ENCODE results near the gene ZNF394.

Gene ZNF394

DNA sequence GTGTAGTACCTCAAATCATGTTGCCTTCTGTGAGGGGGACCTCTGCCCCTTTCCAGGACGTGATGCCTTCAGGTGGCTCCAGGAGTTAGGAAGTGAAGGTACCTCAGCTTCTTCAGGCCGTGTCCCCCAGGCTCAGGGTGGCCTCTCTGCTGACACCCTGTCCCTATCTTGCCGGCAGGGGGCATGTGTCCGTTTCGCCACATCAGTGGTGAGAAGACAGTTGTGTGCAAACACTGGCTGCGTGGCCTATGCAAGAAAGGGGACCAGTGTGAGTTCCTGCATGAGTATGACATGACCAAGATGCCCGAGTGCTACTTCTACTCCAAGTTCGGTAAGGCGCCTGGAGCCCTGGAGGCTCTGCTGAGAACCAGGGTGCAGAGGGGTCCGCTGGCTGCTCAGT is 52.1 kb downstream of the ZNF394 start:
- no peaks in the 10 kb centered on the region for H3K9me2 ChIP-seq (ENCODE audit: low read depth, low read length)
- H3K4me3 ChIP-seq (ENCODE audit: low read depth, low read length, poor library complexity, severe bottlenecking) = no peak overlapping the region
- peaks cover 94% of the 10 kb centered on the region for H3K36me3 ChIP-seq (ENCODE audit: insufficient read depth, low read length)
- no peaks in the 10 kb centered on the region for H3K79me2 ChIP-seq (ENCODE audit: insufficient read depth, low read length)
- no peak overlapping the region for H2AFZ ChIP-seq (ENCODE audit: low read length)
- H3K4me1 ChIP-seq (ENCODE audit: insufficient read depth, low read length, severe bottlenecking) = no peaks in the 10 kb centered on the region
- no peak overlapping the region for H3K9ac ChIP-seq (ENCODE audit: low read length)
- TF ChIP-seq, protein P1, sequence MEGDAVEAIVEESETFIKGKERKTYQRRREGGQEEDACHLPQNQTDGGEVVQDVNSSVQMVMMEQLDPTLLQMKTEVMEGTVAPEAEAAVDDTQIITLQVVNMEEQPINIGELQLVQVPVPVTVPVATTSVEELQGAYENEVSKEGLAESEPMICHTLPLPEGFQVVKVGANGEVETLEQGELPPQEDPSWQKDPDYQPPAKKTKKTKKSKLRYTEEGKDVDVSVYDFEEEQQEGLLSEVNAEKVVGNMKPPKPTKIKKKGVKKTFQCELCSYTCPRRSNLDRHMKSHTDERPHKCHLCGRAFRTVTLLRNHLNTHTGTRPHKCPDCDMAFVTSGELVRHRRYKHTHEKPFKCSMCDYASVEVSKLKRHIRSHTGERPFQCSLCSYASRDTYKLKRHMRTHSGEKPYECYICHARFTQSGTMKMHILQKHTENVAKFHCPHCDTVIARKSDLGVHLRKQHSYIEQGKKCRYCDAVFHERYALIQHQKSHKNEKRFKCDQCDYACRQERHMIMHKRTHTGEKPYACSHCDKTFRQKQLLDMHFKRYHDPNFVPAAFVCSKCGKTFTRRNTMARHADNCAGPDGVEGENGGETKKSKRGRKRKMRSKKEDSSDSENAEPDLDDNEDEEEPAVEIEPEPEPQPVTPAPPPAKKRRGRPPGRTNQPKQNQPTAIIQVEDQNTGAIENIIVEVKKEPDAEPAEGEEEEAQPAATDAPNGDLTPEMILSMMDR (IDR thresholded peaks at IDR 0.05; ENCODE audit: low read length) = peak; percentile 70
- TF ChIP-seq EZH2 (IDR thresholded peaks at IDR 0.05; ENCODE audit: borderline replicate concordance, low read length) = no peak
- no peaks in the 10 kb centered on the region for H3K9me3 ChIP-seq (ENCODE audit: low read length)
- no peak overlapping the region for H3K4me2 ChIP-seq (ENCODE audit: low read length)
- H3K27me3 ChIP-seq (ENCODE audit: insufficient read depth, low read length) = no peaks in the 10 kb centered on the region
- no peak overlapping the region for H3K27ac ChIP-seq (ENCODE audit: low read depth, low read length, poor library complexity, severe bottlenecking)
- H4K20me1 ChIP-seq (ENCODE audit: insufficient read depth, low read length) = no peaks in the 10 kb centered on the region
- H3F3A ChIP-seq (ENCODE audit: insufficient read depth, low read length) = no peaks in the 10 kb centered on the region

DNA sequence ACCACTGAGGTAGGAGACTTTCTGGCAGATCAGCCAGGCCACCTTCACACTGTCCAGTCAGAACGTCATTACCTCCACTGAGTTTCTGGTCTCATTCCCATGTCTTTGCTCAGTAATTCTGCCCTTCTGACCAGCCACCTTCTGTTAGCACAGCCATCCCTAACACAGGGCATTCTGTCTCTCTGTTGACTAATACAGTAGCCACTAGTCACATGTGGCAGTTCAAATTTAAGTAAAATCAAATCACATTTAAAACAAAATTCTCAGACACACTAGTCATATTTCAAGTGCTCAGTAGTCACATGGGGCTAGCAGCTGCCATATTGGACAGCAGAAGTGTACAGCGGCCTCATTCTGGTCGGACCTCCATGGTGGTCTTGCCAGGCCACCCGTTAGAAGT is 54.0 kb downstream of the ZNF394 start:
- Histone ChIP-seq H3F3A (ENCODE audit: insufficient read depth, low read length) (no peaks in the 10 kb centered on the region), H3K27me3 (ENCODE audit: insufficient read depth, low read length) (no peaks in the 10 kb centered on the region), H3K9me2 (ENCODE audit: low read depth, low read length) (no peaks in the 10 kb centered on the region), H4K20me1 (ENCODE audit: insufficient read depth, low read length) (no peaks in the 10 kb centered on the region), H3K36me3 (ENCODE audit: insufficient read depth, low read length) (peaks cover 89% of the 10 kb centered on the region), H3K4me3 (ENCODE audit: low read depth, low read length, poor library complexity, severe bottlenecking) (no peak overlapping the region), H3K4me1 (ENCODE audit: insufficient read depth, low read length, severe bottlenecking) (no peaks in the 10 kb centered on the region), H3K9ac (ENCODE audit: low read length) (no peak overlapping the region), H2AFZ (ENCODE audit: low read length) (no peak overlapping the region), H3K9me3 (ENCODE audit: low read length) (no peaks in the 10 kb centered on the region), H3K27ac (ENCODE audit: low read depth, low read length, poor library complexity, severe bottlenecking) (no peak overlapping the region), H3K79me2 (ENCODE audit: insufficient read depth, low read length) (no peaks in the 10 kb centered on the region), H3K4me2 (ENCODE audit: low read length) (no peak overlapping the region)
- no peak for TF ChIP-seq EZH2 (IDR thresholded peaks at IDR 0.05; ENCODE audit: borderline replicate concordance, low read length)
- TF ChIP-seq, protein P1 (IDR thresholded peaks at IDR 0.05; ENCODE audit: low read length) = no peak

Data from OCI-LY1 (cell line).